ENCODE results near the gene MTHFD1L. TPM values are rescaled to one million over a fixed set of nuclear protein-coding genes. Genes with fewer than 3 reads are reported as not detected.
A peak's percentile ranks its signal among the peaks of the same experiment; 100 is the strongest.

MTHFD1L gene
- total RNA-seq, 2 experiments from 2014 or later: 155 to 158 TPM

GRCh38 chr6:150999576-150999975 lies 134.1 kb downstream of the MTHFD1L start:
- peaks cover 36% of the 10 kb centered on the region for H3K36me3 Mint-ChIP-seq (ENCODE audit: low read depth)

GRCh38 chr6:151001387-151002056 lies 136.0 kb downstream of the MTHFD1L start:
- POLR2A ChIA-PET: no interaction called here
- H3K4me3 Mint-ChIP-seq: no peak overlapping the region
- no peak for ATAC-seq
- intact Hi-C loops (cut with micrococcal nuclease): no loop called here
- peak overlapping the region; percentile 17 for H3K27ac Mint-ChIP-seq
- no peak for TF ChIP-seq CTCF (IDR thresholded peaks at IDR 0.05)
- no peaks in the 10 kb centered on the region for H3K27me3 Mint-ChIP-seq
- peaks cover 34% of the 10 kb centered on the region for H3K36me3 Mint-ChIP-seq (ENCODE audit: low read depth)
- H3K4me1 Mint-ChIP-seq (ENCODE audit: low read depth): peaks cover 24% of the 10 kb centered on the region
- H3K9me3 Mint-ChIP-seq: no peaks in the 10 kb centered on the region
- DNase-seq: no peak
- CTCF ChIA-PET: interaction anchor here (1.0 to 2.4 kb wide), 4 partner anchors 13 to 323 kb away, joined by 3 to 11 read pairs (median 8); no protein-coding TSS in a partner anchor

More at GRCh38 chr6:150999576-150999975, 134.1 kb downstream of the MTHFD1L start:
- no peaks in the 10 kb centered on the region for H3K27me3 Mint-ChIP-seq
- no peak overlapping the region for H3K4me3 Mint-ChIP-seq
- peaks cover 9% of the 10 kb centered on the region for H3K4me1 Mint-ChIP-seq (ENCODE audit: low read depth)
- intact Hi-C loops (cut with micrococcal nuclease): no loop called here
- ChIA-PET CTCF (interaction anchor here (1.1 to 1.7 kb wide), 2 partner anchors 10 to 325 kb away, joined by 3 to 7 read pairs; no protein-coding TSS in a partner anchor), POLR2A (no interaction called here)
- no peak overlapping the region for H3K27ac Mint-ChIP-seq
- TF ChIP-seq CTCF (IDR thresholded peaks at IDR 0.05): no peak
- ATAC-seq (no peak), DNase-seq (no peak)
- no peaks in the 10 kb centered on the region for H3K9me3 Mint-ChIP-seq

DNA sequence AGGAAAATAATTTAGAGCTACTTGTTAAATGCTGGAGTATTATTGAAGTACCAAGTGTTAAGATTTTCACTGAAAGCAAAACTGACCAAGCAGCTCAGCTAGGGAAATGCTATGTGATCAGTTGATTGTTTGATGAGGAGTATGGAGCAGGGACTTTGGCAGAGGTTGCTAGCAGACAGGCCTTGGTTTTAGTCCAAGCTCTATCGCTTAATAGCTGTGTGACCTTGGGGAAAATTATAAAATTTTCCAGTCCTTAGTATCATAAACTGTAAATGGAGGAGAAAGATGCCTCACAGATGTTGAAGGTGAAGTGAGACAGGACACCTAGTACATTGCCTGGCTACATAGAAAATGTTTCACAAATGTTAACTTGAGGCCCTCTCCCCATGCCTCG lies 136.6 kb downstream of the MTHFD1L start:
- DNase-seq: no peak
- Mint-ChIP-seq H3K4me3 (no peak overlapping the region), H3K27ac (no peak overlapping the region), H3K4me1 (ENCODE audit: low read depth) (peaks cover 29% of the 10 kb centered on the region), H3K36me3 (ENCODE audit: low read depth) (peaks cover 38% of the 10 kb centered on the region), H3K27me3 (no peaks in the 10 kb centered on the region), H3K9me3 (no peaks in the 10 kb centered on the region)
- ATAC-seq: no peak
- TF ChIP-seq CTCF (IDR thresholded peaks at IDR 0.05): no peak
- POLR2A ChIA-PET: no interaction called here
- intact Hi-C loops (cut with micrococcal nuclease): no loop called here
- CTCF ChIA-PET: interaction anchor here (1.4 to 2.4 kb wide), 3 partner anchors 12 to 322 kb away, joined by 3 to 11 read pairs (median 7); no protein-coding TSS in a partner anchor

- ATAC-seq (no peak), DNase-seq (no peak)
- H3K9me3 Mint-ChIP-seq: no peaks in the 10 kb centered on the region
- peaks cover 30% of the 10 kb centered on the region for H3K4me1 Mint-ChIP-seq (ENCODE audit: low read depth)
- intact Hi-C loops (cut with micrococcal nuclease): no loop called here
- ChIA-PET POLR2A (no interaction called here), CTCF (interaction anchor here (1.5 to 2.4 kb wide), 2 partner anchors 12 to 321 kb away, joined by 7 to 11 read pairs; no protein-coding TSS in a partner anchor)
- no peaks in the 10 kb centered on the region for H3K27me3 Mint-ChIP-seq
- H3K4me3 Mint-ChIP-seq: no peak overlapping the region
- H3K27ac Mint-ChIP-seq: no peak overlapping the region
- H3K36me3 Mint-ChIP-seq (ENCODE audit: low read depth): peaks cover 34% of the 10 kb centered on the region
- TF ChIP-seq CTCF (IDR thresholded peaks at IDR 0.05): no peak
Observed at GRCh38 chr6:151002491-151002935, 137.0 kb downstream of the MTHFD1L start.

DNA sequence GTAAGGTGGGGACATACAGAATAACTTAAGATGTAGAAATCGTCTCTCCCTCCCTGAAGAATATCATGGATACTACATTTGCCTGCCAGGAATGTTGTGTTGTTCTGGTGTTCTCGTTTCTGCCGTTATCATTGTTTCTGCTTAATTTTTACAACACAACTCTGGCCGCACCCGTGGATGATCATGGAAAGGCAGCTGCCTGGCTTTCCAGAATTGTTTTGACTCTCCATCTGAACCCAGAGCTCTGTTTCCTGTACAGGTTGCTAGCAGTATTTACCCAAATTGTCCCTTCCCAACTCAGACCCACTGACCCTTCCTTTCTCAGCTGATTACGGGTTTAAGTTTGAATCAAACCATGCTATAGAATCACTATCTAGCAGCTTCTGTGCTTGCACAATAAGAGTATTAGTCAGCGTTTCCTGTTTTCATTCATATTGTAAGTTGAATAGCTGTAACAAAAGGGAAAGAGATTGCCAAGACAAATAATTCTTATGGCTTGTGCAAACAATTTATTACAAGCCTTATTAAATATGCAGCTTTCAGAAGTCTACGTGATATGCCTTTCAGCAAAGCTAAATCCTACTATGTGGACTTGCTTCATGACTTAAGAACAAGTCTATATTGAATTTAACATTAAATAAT lies 139.0 kb downstream of the MTHFD1L start:
- ChIA-PET POLR2A (interaction anchor here (0.6 kb wide), 1 partner anchor 735 kb away, joined by 3 read pairs; no protein-coding TSS in a partner anchor), CTCF (interaction anchor here (1.1 to 3.3 kb wide), 4 partner anchors 9 to 401 kb away, joined by 3 to 27 read pairs (median 6); no protein-coding TSS in a partner anchor)
- H3K4me1 Mint-ChIP-seq (ENCODE audit: low read depth): peaks cover 30% of the 10 kb centered on the region
- TF ChIP-seq CTCF (IDR thresholded peaks at IDR 0.05): no peak
- peak overlapping the region; percentile 7 for H3K27ac Mint-ChIP-seq
- no peaks in the 10 kb centered on the region for H3K27me3 Mint-ChIP-seq
- peaks cover 33% of the 10 kb centered on the region for H3K36me3 Mint-ChIP-seq (ENCODE audit: low read depth)
- no peak overlapping the region for H3K4me3 Mint-ChIP-seq
- intact Hi-C loops (cut with micrococcal nuclease): no loop called here
- ATAC-seq (peak; percentile 60), DNase-seq (no peak)
- no peaks in the 10 kb centered on the region for H3K9me3 Mint-ChIP-seq

Measured in activated CD8-positive, alpha-beta T cell treated with anti-CD3 and anti-CD28 coated beads for 36 hours (primary cell).